Right cardiac atrium (tissue), 5 donors: ENCODE data around the gene ASMTL. TPM values are rescaled to one million over a fixed set of nuclear protein-coding genes. Genes with fewer than 3 reads are reported as not detected.

Experiments used
- ATAC-seq, 2 donors: fragments of 200-7000 bp; cut with Tn5 transposase; one replicate each; pipeline versions ENCODE4 v1.8.0 to v1.9.1; 2020; ENCODE audit warnings: moderate library complexity in 2 of 2, mild to moderate bottlenecking in 1 of 2
- DNase-seq, 3 donors: peaks; one replicate each; pipeline ENCODE4 v3.0.0-alpha.2; 2020
- H3K27ac ChIP-seq: one replicate; pipeline ENCODE4 v1.5.1; 2013; ENCODE audit warnings: mild to moderate bottlenecking, low read length, control low read depth, moderate library complexity
- H3K27me3 ChIP-seq: one replicate; pipeline ENCODE4 v1.6.1; 2013; ENCODE audit not compliant: control insufficient read depth, insufficient read depth
- H3K4me1 ChIP-seq: one replicate; pipeline ENCODE4 v1.6.1; 2013; ENCODE audit warnings: low read length; ENCODE audit not compliant: control insufficient read depth, insufficient read depth
- H3K4me3 ChIP-seq: one replicate; pipeline ENCODE4 v1.5.1; 2013; ENCODE audit warnings: low read length, control low read depth
- H3K9me3 ChIP-seq: one replicate; pipeline ENCODE4 v1.6.1; 2013; ENCODE audit warnings: low read length; ENCODE audit not compliant: control insufficient read depth
- WGBS: extraction: QIAGEN DNeasy Blood & Tissue Kit; methylation state at CpG from one replicate; pipeline ENCODE4 v1.1.7; 2013; 5-methylcytosine and 5-hydroxymethylcytosine counted together
- intact Hi-C, 4 donors: fragments of 100-400 bp; cut with DNase I; formaldehyde crosslinking; loops; one replicate each; pipeline versions ENCODE4 v1.11.0 to v1.14.0; 2022 to 2023
- polyA plus RNA-seq: library from polyadenylated mRNA; stranded (reverse); fragments of 200-250 nt; gene quantifications from one replicate; pipeline ENCODE4 v1.2.3, GENCODE V29; 2013
- total RNA-seq, 4 donors: library from RNA; stranded (reverse); fragmentation: NEBNext Ultra II Directional; extraction: Animal tissue kit (Norgen Biotek cat#: 25700); gene quantifications; one replicate each; pipeline ENCODE4 v1.2.1, GENCODE V29; 2021
- donor health status: healthy with polysubstance abuse.
- donor health status: DM: no; HTN: yes; CAD: no.
- donor health status: DM: no; HTN: no; CAD: no.
- donor health status: DM: no; HTN: yes; CAD: no; lungs with severe emphysema.
- donor health status: DM: yes; HTN: yes; CAD: no.

The ASMTL gene
- total and polyA plus RNA-seq, 5 donors, result 27.7 to 34.4 (median 34.1) TPM

DNA sequence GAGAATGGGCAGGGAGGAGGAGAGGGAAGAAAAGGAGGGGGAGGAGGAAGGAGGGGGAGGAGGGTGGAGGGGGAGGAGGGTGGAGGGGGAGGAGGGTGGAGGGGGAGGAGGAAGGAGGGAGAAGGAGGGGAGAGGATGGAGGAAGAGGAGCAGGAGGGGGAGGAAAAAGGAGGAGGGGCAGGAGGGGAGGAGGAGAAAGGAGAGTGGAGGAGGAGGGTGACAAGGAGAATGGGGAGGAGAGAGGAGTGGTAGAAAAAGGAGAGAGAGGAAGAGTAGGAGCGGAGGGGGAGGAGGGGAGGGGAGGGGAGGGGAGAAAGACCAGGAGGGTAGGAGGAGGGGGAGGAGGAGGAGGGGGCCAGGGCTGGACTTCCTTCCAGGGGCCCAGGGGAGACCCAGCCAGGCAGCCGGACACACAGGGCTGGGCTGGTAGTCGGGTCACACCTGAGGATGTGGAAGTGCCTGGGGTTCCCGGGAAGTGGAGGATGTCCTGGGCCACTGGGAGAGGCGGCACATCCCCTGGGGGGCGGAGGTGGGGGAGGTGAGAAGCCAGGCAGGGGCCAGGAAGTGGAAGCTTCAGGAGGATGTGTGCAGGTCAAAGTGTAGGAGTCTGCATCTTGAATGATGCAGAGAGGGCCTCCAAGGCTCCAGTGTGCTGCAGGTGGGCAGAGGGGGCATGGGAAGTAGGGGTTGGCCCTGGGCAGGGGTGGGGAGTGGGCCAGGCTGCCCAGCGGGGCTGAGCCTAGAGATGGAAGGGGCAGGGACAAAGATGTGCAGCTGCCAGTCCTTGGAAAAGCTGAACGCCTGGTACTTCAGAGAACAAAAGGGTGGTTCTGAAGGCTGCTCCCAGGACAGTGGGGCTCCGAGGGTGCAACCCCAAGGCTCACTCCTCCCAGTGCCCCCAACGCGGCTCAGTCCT lies 97.3 kb downstream of the ASMTL start:
- peak in 1 of 3 donors; percentile 55 for DNase-seq
- no peak overlapping the region for H3K27ac ChIP-seq
- ATAC-seq, result peak; percentile 24 to 30

GRCh38 chrX:1354036-1355019 lies 98.4 kb downstream of the ASMTL start:
- intact Hi-C loops, result no loop called here
- no peak overlapping the region for H3K27ac ChIP-seq
- no peak overlapping the region for H3K4me3 ChIP-seq
- ATAC-seq (peak in 1 of 2 donors; percentile 39), DNase-seq (no peak)
- no peaks in the 10 kb centered on the region for H3K27me3 ChIP-seq
- no peaks in the 10 kb centered on the region for H3K4me1 ChIP-seq
- 88% methylated on average over 11 of the region's 11 CpGs for WGBS
- no peaks in the 10 kb centered on the region for H3K9me3 ChIP-seq

More for the DNA sequence above, 97.3 kb downstream of the ASMTL start:
- 36% methylated on average over 11 of the region's 11 CpGs for WGBS
- Histone ChIP-seq H3K4me3 (no peak overlapping the region), H3K9me3 (no peaks in the 10 kb centered on the region), H3K27me3 (no peaks in the 10 kb centered on the region), H3K4me1 (no peaks in the 10 kb centered on the region)
- intact Hi-C loops, result no loop called here

Other genes with a start within 250 kb of the ASMTL start
- gene CRLF2, start 240.3 kb downstream of the ASMTL start, total RNA-seq, result not detected
- not detected for gene CRLF2, start 240.3 kb downstream of the ASMTL start, polyA plus RNA-seq
- gene CSF2RA, start 184.1 kb downstream of the ASMTL start, total RNA-seq, result 1 to 10 TPM; 3.0 to 5.3 (median 4.4) TPM
- gene CSF2RA, start 184.1 kb downstream of the ASMTL start, polyA plus RNA-seq, result 1.3 TPM
- gene IL3RA, start 116.1 kb downstream of the ASMTL start, total RNA-seq, result 1 to 10 TPM; 2.6 to 4.4 (median 3.1) TPM
- gene IL3RA, start 116.1 kb downstream of the ASMTL start, polyA plus RNA-seq, result 8.7 TPM
- gene SLC25A6, start 60.8 kb downstream of the ASMTL start, total RNA-seq, result 100 to 1,000 TPM; 154 to 228 (median 193) TPM
- 159 TPM for gene SLC25A6, start 60.8 kb downstream of the ASMTL start, polyA plus RNA-seq
- 1 to 10 TPM; 1.6 to 3.8 (median 2.2) TPM for gene P2RY8, start 84.3 kb upstream of the ASMTL start, total RNA-seq
- gene P2RY8, start 84.3 kb upstream of the ASMTL start, polyA plus RNA-seq, result 2.2 TPM
- gene AKAP17A, start 138.7 kb upstream of the ASMTL start, total RNA-seq, result 10 to 100 TPM; 18.9 to 20.6 (median 19.9) TPM
- gene AKAP17A, start 138.7 kb upstream of the ASMTL start, polyA plus RNA-seq, result 21.3 TPM
- gene ASMT, start 162.2 kb upstream of the ASMTL start, total RNA-seq, result not detected
- not detected for gene ASMT, start 162.2 kb upstream of the ASMTL start, polyA plus RNA-seq